Measurements from ENCODE around the gene LMOD2. TPM values are rescaled to one million over a fixed set of nuclear protein-coding genes. Genes with fewer than 3 reads are reported as not detected.

LMOD2 gene
- total RNA-seq, 1 experiment from 2014 or later: not detected

DNA sequence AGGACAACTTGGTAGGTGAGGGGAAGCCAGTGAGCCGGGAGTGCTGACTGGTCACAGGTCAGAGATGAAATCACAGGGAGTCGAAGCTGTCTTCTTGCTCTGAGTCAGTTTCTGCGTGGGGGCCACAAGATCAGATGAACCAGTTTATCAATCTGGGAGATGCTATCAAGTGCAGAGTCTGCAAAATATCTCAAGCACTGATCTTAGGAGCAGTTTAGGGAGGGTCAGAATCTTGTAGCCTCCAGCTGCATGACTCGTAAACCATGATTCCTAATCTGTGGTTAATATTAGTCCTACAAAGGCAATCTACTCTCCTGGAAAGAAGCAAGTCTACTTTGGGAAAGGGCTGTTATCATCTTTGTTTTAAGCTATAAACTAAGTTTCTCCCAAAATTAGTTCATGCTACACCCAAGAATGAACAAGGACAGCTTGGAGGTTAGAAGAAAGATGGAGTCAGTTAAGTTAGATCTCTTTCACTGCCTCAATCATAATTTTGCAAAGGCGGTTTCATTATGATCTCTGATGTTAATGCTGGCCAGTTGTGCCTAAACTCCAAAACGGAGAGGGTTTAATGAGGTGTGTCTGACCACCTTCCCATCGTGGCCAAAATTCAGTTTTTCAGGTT lies 8.4 kb upstream of the LMOD2 start:
- H3K9me3 ChIP-seq (ENCODE audit: control insufficient read depth, insufficient read depth, low read depth, low read length): no peaks in the 10 kb centered on the region
- in situ Hi-C loops (cut with HindIII; ENCODE audit: low pct_unique_long_range_greater_than_20kb, low sequenced_read_pairs) (no loop called here), intact Hi-C loops (cut with micrococcal nuclease; ENCODE audit: unreplicated experiment) (no loop called here)
- no peaks in the 10 kb centered on the region for H3K36me3 ChIP-seq (ENCODE audit: control insufficient read depth, insufficient read depth, low read length)
- POLR2A ChIA-PET: no interaction called here
- DNase-seq (ENCODE audit: low read depth, low spot score): no peak
- no peaks in the 10 kb centered on the region for H3K4me1 ChIP-seq (ENCODE audit: control insufficient read depth, insufficient read depth, low read length)
- TF ChIP-seq CTCF (IDR thresholded peaks at IDR 0.05) (no peak), REST (IDR thresholded peaks at IDR 0.05; ENCODE audit: insufficient read depth in 1 of 2, low read depth in 2 of 2, low read length in 1 of 2) (no peak), SIN3A (IDR thresholded peaks at IDR 0.05; ENCODE audit: borderline replicate concordance, insufficient read depth, low read depth, low read length) (no peak), TCF7L2 (IDR thresholded peaks at IDR 0.05; ENCODE audit: low read depth, low read length) (no peak), POLR2AphosphoS5 (IDR thresholded peaks at IDR 0.05; ENCODE audit: low read depth, low read length) (no peak)
- CTCF ChIA-PET: no interaction called here
- BruUV-seq (replicated peaks): no TSS peak
- H3K27ac ChIP-seq (ENCODE audit: low read length): no peak overlapping the region
- H3K4me3 ChIP-seq (ENCODE audit: low read depth in 2 of 2, low read length in 2 of 2): no peak overlapping the region
- peaks cover 22% of the 10 kb centered on the region for H3K27me3 ChIP-seq (ENCODE audit: control insufficient read depth, insufficient read depth, low read length)
- ATAC-seq: no peak

- ChIA-PET POLR2A (no interaction called here), CTCF (no interaction called here)
- intact Hi-C loops (cut with micrococcal nuclease; ENCODE audit: unreplicated experiment): no loop called here
- peaks cover 3% of the 10 kb centered on the region; the same call in 1 of the 2 replicates for H3K27me3 ChIP-seq (ENCODE audit: control insufficient read depth, insufficient read depth, low read length)
- H3K27ac ChIP-seq (ENCODE audit: low read length): no peak overlapping the region
- H3K4me3 ChIP-seq (ENCODE audit: low read depth in 2 of 2, low read length in 2 of 2): no peak overlapping the region
- H3K4me1 ChIP-seq (ENCODE audit: control insufficient read depth, insufficient read depth, low read length): no peaks in the 10 kb centered on the region
- BruUV-seq (replicated peaks): no TSS peak
- H3K9me3 ChIP-seq (ENCODE audit: control insufficient read depth, insufficient read depth, low read depth, low read length): no peaks in the 10 kb centered on the region
- no peak for ATAC-seq
- DNase-seq (ENCODE audit: low read depth, low spot score): no peak
- in situ Hi-C loops (cut with HindIII; ENCODE audit: low pct_unique_long_range_greater_than_20kb, low sequenced_read_pairs): no loop called here
- no peak for TF ChIP-seq CTCF (IDR thresholded peaks at IDR 0.05)
- no peak for TF ChIP-seq SIN3A (IDR thresholded peaks at IDR 0.05; ENCODE audit: borderline replicate concordance, insufficient read depth, low read depth, low read length)
- no peak for TF ChIP-seq TCF7L2 (IDR thresholded peaks at IDR 0.05; ENCODE audit: low read depth, low read length)
- TF ChIP-seq REST (IDR thresholded peaks at IDR 0.05; ENCODE audit: insufficient read depth in 1 of 2, low read depth in 2 of 2, low read length in 1 of 2): no peak
- no peak for TF ChIP-seq POLR2AphosphoS5 (IDR thresholded peaks at IDR 0.05; ENCODE audit: low read depth, low read length)
- H3K36me3 ChIP-seq (ENCODE audit: control insufficient read depth, insufficient read depth, low read length): no peaks in the 10 kb centered on the region
Observed at GRCh38 chr7:123649964-123650363, 5.7 kb upstream of the LMOD2 start.

All from Panc1 (cell line).